ENCODE data around the gene CDC42EP4.
"Not testable (repeated sequence)": the region's sequence is repeated elsewhere in the genome, so short reads cannot be mapped to it uniquely, and the experiment has no call there.

The CDC42EP4 gene

GRCh38 chr17:73342541-73343167 is 30.9 kb upstream of the CDC42EP4 start:
- no peak for DNase-seq

DNA sequence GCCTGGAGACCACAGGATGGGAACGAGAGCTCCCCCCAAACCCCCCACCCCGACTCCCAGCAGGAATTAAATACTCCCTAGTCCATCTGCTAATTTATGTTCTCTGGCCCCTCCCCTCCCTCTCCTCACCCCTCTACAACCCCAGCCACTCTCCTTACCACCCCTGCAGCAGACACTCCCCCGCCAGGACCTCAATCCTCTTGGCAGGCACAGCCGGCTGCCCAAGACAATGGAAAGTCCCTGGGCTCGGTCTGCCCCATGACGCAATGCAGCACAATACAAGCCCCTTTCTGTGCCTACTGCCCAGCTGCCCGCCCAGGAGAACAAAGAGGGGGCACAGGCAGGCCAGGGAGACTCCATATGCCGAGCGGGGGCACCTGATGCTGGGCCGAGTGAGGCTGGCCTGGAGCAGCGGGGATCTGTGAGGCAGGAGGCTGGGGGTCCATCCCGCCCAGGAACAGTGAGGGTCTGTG is 30.3 kb upstream of the CDC42EP4 start:
- DNase-seq = no peak

GRCh38 chr17:73341350-73342049 is 29.7 kb upstream of the CDC42EP4 start:
- DNase-seq = no peak

DNA sequence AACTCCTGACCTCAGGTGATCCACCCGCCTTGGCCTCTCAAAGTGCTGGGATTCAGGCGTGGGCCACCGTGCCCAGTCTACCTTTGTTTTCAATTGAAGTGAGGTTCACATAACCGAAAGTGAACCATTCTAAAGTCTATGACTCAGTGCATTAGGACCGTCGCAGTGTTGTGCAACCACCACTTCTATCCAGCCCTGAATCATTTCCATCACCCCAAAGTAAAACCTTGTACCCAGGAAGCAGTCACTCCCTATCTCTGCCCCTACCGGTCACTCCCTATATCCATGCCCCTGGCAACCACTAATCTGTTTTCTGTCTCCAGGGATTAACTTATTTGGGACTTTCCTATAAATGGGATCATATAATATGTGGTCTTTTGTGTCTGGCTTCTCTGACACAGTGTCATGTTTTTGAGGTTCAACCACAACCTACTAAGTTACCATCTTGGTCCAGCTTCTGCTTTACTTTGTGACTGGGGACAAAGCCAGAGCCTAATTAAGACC is 28.3 kb upstream of the CDC42EP4 start:
- peak in 1 of 5 experiments; percentile 12 for DNase-seq

GRCh38 chr17:73338566-73339197 is 26.9 kb upstream of the CDC42EP4 start:
- no peak for DNase-seq

DNA sequence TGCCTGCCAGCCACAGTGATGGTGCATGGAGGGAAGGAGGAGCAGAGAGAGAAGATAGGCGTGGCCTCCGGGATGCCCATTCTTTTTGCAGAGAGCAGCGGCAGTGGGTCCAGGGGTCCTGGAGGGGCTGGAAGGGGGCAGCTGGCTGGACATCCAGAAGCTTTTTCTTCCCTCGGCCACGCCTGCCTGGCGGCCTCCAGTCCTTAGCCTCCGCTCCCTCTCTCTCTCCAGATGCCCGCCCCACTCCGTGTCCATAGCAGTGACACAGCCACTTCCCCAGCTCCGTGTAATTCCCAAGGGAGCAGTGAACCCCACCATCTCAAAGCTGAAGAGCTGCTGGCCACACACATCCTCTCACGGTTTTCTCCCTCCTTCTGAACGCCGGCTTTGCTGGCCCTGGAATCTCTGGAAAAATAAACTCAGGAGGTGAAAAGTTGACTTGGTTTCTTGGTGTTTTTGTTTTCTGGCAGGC is 26.3 kb upstream of the CDC42EP4 start:
- DNase-seq = no peak

DNA sequence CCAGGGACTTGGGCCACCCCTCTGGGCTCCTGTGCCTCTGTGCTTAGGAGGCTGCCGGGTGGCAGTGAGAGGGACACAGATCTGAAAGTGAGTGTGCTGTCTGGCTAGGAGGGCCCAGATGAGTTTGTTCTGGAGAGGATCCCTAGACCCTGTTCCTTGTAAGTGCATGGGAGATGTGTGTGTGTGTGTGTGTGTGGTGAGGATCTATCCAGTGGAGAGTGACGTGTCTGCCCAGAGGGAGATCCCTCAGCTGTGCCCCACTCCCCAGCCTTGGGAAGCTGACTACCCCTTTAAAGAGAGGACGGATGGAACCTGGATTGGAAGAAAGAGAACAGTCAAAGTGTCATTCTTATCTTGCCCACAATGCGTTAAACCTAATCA is 25.5 kb upstream of the CDC42EP4 start:
- DNase-seq = no peak

DNA sequence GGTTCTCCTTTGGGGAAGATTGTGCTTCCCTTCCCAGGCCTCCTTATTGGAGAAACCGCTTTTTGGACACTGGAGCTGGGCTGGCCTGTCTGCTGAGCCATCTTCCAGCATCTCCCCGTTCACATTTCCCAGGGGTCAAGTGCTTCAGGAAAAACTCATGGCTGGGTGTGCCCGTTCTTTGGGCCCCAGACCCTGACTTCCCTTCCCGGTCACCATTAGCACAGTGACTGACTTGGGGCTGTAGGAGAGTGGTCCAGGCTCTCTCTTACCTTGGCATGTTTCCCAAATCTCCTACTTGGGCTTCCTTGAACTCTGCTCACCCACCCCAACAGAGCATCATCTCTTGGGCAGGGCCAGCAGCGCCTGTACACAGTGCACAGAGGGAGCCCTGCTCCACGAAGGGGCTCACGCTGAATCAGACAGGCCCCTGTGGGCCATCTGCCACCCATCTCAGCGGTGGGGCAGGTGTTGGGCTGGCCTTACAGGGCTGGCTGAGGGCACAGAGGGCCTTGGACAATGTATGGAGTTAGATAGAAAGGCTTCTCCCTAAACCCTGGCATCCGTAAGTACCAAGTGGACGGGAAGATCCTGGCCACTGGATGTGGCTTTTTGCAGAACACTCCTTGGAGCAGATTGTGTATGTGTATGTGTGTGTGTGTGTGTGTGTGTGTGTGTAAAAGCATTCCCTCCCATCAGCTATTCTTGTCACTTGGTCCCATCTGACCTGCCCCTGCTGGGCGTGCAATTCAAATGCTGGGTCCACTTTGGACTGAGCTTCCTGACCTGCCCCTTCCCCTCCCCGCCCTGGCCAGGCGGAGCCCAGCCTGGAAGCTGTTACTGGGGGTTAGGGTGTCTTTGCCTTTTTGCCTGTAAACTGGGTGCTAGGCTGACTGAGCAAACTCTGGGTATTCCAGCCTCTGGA is 24.9 kb upstream of the CDC42EP4 start:
- no peak for DNase-seq

GRCh38 chr17:73335591-73336407 is 24.0 kb upstream of the CDC42EP4 start:
- DNase-seq = no peak

DNA sequence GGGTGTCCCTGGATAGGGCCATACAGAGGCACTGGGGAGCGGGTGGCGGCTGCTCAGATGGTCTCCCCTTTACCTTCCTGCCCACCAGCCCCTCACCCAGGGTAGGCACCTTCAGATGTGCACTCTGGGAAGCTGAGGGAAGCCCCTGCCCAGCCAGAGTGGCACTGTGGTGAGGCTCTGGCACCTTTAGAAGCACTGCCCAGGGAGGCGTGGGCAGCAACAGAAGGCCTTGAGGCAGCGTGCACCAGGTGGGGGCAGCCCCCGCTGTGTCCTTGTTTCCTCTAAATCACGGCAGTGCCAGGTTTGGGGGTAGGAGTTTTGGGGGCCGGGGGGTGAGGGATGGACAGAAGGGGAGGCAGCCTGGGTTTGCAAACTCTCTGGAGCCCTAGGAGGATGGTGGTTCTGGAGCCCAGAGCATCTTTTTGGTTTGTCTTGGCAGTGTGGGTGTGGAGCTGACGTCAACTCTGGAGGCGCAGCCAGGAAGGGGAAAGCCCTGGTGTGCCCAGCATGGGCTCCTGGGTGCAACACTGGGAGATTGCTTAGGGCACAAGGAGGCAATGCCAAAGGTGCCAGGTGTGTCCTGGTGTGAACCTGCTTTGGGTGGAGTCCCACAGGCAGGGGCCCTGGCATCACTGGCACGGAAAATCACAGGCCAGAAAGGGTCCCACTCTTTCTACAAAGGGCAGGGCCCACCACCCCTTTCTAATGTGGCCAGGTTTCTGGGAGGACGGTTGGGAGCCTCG is 23.1 kb upstream of the CDC42EP4 start:
- DNase-seq = no peak

- not testable (repeated sequence) for DNase-seq
Observed at GRCh38 chr17:73333445-73333844, 21.6 kb upstream of the CDC42EP4 start.

GRCh38 chr17:73331060-73331459 is 19.3 kb upstream of the CDC42EP4 start:
- no peak for DNase-seq

GRCh38 chr17:73327676-73328075 is 15.9 kb upstream of the CDC42EP4 start:
- DNase-seq = no peak

DNA sequence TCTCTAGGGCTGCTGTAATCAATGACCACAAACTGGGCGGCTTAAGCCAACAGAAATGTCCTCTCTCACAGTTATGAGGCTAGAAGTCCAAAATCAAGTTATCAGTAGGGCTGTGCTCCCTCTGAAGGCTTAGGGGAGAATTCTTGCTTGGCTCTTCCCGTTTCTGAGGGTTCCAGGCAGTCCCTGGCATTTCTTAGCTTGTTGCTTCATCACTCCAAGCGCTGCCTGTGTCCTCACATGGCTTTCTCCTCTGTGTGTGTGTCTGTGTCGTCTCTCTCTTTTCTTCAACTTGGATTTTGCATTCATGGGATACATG is 13.7 kb upstream of the CDC42EP4 start:
- no peak for DNase-seq

- DNase-seq = no peak
Observed at GRCh38 chr17:73324711-73325526, 13.1 kb upstream of the CDC42EP4 start.

- DNase-seq = no peak
Observed at GRCh38 chr17:73324160-73324475, 12.3 kb upstream of the CDC42EP4 start.

DNA sequence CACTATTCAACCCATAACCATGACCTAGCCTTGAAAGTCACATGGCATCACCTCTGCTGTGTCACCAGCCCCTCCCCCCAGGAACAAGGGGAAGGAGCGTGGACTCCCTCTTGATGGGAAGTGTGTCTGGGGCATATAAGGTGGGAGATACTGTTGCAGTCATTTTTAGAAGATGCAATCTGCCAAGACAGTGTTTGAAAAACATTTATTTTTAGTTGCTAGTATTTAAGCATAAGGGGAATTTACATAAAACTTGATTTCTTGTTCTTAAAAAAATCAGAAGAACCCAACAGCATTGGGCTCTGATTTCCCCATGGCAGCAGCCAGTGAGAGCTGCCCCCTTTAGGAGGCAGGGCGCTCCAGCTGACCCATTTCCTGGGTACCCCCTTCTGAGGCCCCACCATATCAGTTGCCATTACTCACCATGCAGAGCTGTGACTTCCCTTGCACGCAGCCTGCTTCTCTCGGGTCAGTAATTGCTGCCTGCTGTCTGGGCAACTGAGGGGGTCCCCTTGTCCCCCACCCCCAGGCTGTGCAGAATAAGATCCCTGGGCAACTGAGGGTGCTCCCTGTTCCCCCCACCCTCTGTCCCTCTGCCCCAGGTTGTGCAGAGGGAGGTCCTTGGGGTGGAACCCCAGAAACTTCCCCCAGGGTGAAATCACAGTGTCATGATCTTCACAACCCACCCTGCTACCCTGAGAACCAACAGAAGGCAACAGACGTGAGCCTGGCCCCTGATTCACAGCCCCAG is 11.8 kb upstream of the CDC42EP4 start:
- no peak for DNase-seq

DNA sequence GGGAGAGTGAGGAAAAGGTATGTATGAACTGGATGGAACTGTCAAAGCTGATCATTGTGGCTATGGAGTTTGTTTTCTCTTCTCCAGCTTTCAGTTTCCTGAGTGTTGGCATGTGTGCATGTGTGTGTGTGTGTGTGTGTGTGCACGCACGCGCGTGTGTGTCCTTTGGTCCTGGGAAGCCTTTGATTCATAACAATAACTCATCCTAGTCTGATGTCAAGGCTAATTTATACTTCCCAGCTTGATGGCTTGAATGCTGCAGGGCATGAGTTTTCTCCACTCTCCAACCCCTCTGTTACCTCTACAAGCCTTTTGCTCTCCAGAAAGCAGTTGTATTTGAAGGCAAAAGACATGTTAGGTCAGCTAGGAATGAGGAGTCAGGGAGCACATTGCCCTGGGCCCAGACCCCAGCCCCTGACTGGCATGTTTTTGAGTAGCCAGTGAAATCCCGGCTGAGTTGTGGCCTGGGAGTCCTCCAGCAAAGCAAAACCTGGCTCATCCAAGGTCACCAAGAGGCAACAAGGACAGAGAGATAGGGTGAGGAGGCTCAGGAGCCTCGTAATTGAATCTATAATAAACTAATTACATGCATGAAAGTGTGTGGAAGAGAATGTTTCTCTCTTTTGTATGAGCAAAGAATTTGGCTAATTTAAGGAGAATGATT is 8.9 kb upstream of the CDC42EP4 start:
- DNase-seq = no peak

DNA sequence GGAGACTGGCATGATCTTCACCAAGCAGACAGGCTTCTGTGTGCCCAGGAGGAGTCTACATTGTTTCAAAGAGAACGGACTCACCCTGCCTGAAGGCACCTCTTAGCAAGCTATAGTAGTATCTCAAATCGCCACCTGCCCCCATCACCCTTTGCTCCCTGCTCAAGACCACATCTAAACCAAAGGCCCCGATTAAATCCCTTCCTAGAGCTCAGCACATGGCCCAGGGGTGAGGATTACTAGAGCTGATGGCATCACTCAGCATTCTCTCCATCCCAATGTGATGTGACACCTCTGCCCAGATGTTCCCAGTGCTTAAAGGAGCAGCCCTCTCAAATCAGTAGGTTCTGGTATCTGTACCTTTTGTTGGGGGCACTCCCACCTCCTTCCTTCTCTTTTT is 8.0 kb upstream of the CDC42EP4 start:
- DNase-seq = no peak
